ENCODE measurements around the gene PPP1R17.

DNA sequence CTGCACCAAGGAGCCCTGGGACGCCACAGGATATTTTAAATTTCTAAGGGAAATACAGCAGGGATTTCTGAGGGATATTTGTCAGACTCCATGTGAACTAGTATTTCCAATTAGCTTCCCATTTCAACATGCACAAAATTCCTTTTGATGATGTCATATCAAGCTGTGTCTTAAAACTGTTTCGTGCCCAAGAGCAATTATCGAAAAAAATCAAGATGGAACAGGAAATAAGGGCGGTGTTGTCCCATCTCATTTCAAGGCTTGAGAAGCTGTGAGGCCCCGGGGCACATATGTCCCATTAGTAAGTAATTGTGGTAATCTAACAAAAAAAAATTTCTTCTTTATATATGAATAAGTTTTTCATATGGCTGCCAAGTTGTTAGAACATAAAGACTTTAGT, 47.4 kb downstream of the PPP1R17 start:
- TF ChIP-seq, protein P1, sequence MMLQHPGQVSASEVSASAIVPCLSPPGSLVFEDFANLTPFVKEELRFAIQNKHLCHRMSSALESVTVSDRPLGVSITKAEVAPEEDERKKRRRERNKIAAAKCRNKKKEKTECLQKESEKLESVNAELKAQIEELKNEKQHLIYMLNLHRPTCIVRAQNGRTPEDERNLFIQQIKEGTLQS (IDR thresholded peaks at IDR 0.05) = no peak
- TF ChIP-seq, protein P2, sequence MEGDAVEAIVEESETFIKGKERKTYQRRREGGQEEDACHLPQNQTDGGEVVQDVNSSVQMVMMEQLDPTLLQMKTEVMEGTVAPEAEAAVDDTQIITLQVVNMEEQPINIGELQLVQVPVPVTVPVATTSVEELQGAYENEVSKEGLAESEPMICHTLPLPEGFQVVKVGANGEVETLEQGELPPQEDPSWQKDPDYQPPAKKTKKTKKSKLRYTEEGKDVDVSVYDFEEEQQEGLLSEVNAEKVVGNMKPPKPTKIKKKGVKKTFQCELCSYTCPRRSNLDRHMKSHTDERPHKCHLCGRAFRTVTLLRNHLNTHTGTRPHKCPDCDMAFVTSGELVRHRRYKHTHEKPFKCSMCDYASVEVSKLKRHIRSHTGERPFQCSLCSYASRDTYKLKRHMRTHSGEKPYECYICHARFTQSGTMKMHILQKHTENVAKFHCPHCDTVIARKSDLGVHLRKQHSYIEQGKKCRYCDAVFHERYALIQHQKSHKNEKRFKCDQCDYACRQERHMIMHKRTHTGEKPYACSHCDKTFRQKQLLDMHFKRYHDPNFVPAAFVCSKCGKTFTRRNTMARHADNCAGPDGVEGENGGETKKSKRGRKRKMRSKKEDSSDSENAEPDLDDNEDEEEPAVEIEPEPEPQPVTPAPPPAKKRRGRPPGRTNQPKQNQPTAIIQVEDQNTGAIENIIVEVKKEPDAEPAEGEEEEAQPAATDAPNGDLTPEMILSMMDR (IDR thresholded peaks at IDR 0.05; ENCODE audit: low read depth, low read length, missing input control) = no peak
- TF ChIP-seq JUND (IDR thresholded peaks at IDR 0.05) (no peak), GABPA (IDR thresholded peaks at IDR 0.05 in 1 of 2, conservative IDR thresholded peaks at IDR 0.05 in 1 of 2) (no peak), YY1 (IDR thresholded peaks at IDR 0.05) (no peak), SP1 (IDR thresholded peaks at IDR 0.05) (no peak), ZBTB33 (IDR thresholded peaks at IDR 0.05) (no peak), HNF4G (IDR thresholded peaks at IDR 0.05) (no peak), RAD21 (IDR thresholded peaks at IDR 0.05) (no peak), TAF1 (conservative IDR thresholded peaks at IDR 0.05) (no peak), FOXA1 (IDR thresholded peaks at IDR 0.05) (no peak), RXRA (IDR thresholded peaks at IDR 0.05) (no peak)
- TF ChIP-seq, protein P3, sequence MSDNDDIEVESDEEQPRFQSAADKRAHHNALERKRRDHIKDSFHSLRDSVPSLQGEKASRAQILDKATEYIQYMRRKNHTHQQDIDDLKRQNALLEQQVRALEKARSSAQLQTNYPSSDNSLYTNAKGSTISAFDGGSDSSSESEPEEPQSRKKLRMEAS (IDR thresholded peaks at IDR 0.05) = no peak

All from liver (tissue), 3 donors.